ENCODE data around the gene HDAC3.
"Not testable (repeated sequence)": the region's sequence is repeated elsewhere in the genome, so short reads cannot be mapped to it uniquely, and the experiment has no call there.

HDAC3 gene

GRCh38 chr5:141611289-141611688 lies 25.4 kb downstream of the HDAC3 start:
- no peak overlapping the region for H3K4me3 ChIP-seq (ENCODE audit: low read length)
- TF ChIP-seq ZNF274 (IDR thresholded peaks at IDR 0.05; ENCODE audit: low read depth, low read length) = no peak

- not testable (repeated sequence) for H3K4me3 ChIP-seq (ENCODE audit: low read length)
These were observed 26.7 kb downstream of the HDAC3 start for GRCh38 chr5:141609921-141610320.

- no peak for TF ChIP-seq ZNF274 (IDR thresholded peaks at IDR 0.05; ENCODE audit: low read depth, low read length)
- no peak overlapping the region for H3K4me3 ChIP-seq (ENCODE audit: low read length)
These were observed 27.6 kb downstream of the HDAC3 start for GRCh38 chr5:141609044-141609443.

GRCh38 chr5:141608557-141608956 lies 28.1 kb downstream of the HDAC3 start:
- H3K4me3 ChIP-seq (ENCODE audit: low read length) = no peak overlapping the region
- TF ChIP-seq ZNF274 (IDR thresholded peaks at IDR 0.05; ENCODE audit: low read depth, low read length) = no peak

GRCh38 chr5:141608046-141608445 lies 28.6 kb downstream of the HDAC3 start:
- TF ChIP-seq ZNF274 (IDR thresholded peaks at IDR 0.05; ENCODE audit: low read depth, low read length) = no peak

GRCh38 chr5:141605523-141606277 lies 30.9 kb downstream of the HDAC3 start:
- no peak for TF ChIP-seq ZNF274 (IDR thresholded peaks at IDR 0.05; ENCODE audit: low read depth, low read length)
- 0 out of 2 replicates have a peak overlapping the region, but pooled peaks have one; percentile 73 for H3K4me3 ChIP-seq (ENCODE audit: low read length)

More at GRCh38 chr5:141608046-141608445, 28.6 kb downstream of the HDAC3 start:
- no peak overlapping the region for H3K4me3 ChIP-seq (ENCODE audit: low read length)

GRCh38 chr5:141603923-141604717 lies 32.5 kb downstream of the HDAC3 start:
- TF ChIP-seq ZNF274 (IDR thresholded peaks at IDR 0.05; ENCODE audit: low read depth, low read length) = no peak
- H3K4me3 ChIP-seq (ENCODE audit: low read length) = no peak overlapping the region; the same call in 1 of the 2 replicates

- no peak for TF ChIP-seq ZNF274 (IDR thresholded peaks at IDR 0.05; ENCODE audit: low read depth, low read length)
- H3K4me3 ChIP-seq (ENCODE audit: low read length) = no peak overlapping the region
These were observed 34.0 kb downstream of the HDAC3 start for GRCh38 chr5:141602606-141603005.

- no peak overlapping the region for H3K4me3 ChIP-seq (ENCODE audit: low read length)
- no peak for TF ChIP-seq ZNF274 (IDR thresholded peaks at IDR 0.05; ENCODE audit: low read depth, low read length)
These were observed 38.0 kb downstream of the HDAC3 start for GRCh38 chr5:141598391-141599345.

GRCh38 chr5:141597814-141598213 lies 38.8 kb downstream of the HDAC3 start:
- H3K4me3 ChIP-seq (ENCODE audit: low read length) = no peak overlapping the region
- TF ChIP-seq ZNF274 (IDR thresholded peaks at IDR 0.05; ENCODE audit: low read depth, low read length) = no peak

- H3K4me3 ChIP-seq (ENCODE audit: low read length) = no peak overlapping the region
- no peak for TF ChIP-seq ZNF274 (IDR thresholded peaks at IDR 0.05; ENCODE audit: low read depth, low read length)
These were observed 39.3 kb downstream of the HDAC3 start for GRCh38 chr5:141597394-141597793.

- no peak overlapping the region for H3K4me3 ChIP-seq (ENCODE audit: low read length)
- no peak for TF ChIP-seq ZNF274 (IDR thresholded peaks at IDR 0.05; ENCODE audit: low read depth, low read length)
These were observed 39.8 kb downstream of the HDAC3 start for GRCh38 chr5:141596867-141597266.

- no peak for TF ChIP-seq ZNF274 (IDR thresholded peaks at IDR 0.05; ENCODE audit: low read depth, low read length)
- no peak overlapping the region for H3K4me3 ChIP-seq (ENCODE audit: low read length)
These were observed 46.5 kb downstream of the HDAC3 start for GRCh38 chr5:141590127-141590526.

GRCh38 chr5:141586246-141586645 lies 50.4 kb downstream of the HDAC3 start:
- TF ChIP-seq ZNF274 (IDR thresholded peaks at IDR 0.05; ENCODE audit: low read depth, low read length) = no peak
- no peak overlapping the region for H3K4me3 ChIP-seq (ENCODE audit: low read length)
